ENCODE data around the gene RORB.

RORB gene

GRCh38 chr9:74645007-74645639 is 148.0 kb downstream of the RORB start:
- Histone ChIP-seq H3K27ac (ENCODE audit: low read depth, low read length, severe bottlenecking) (no peak overlapping the region), H3K36me3 (ENCODE audit: control insufficient read depth, insufficient read depth, low read length) (no peaks in the 10 kb centered on the region), H3K9me3 (ENCODE audit: control insufficient read depth, low read length) (no peaks in the 10 kb centered on the region), H3K4me3 (ENCODE audit: extremely low read depth, insufficient read depth, low read length, poor library complexity, severe bottlenecking) (no peak overlapping the region), H3K4me1 (ENCODE audit: control insufficient read depth, insufficient read depth, low read length, poor library complexity, severe bottlenecking) (no peaks in the 10 kb centered on the region)
- WGBS, 2 experiments (ENCODE audit: insufficient coverage in 2 of 2) = no CpG with 5 or more reads among the region's 3 CpGs

- no peaks in the 10 kb centered on the region for H3K9me3 ChIP-seq (ENCODE audit: control insufficient read depth, low read length)
These were observed 156.4 kb downstream of the RORB start for GRCh38 chr9:74653410-74654080.

GRCh38 chr9:74662674-74663073 is 165.5 kb downstream of the RORB start:
- WGBS, 2 experiments (ENCODE audit: insufficient coverage in 2 of 2) = 95% methylated on average over 6 of the region's 8 CpGs; no CpG with 5 or more reads in 1 of the 2 experiments
- Histone ChIP-seq H3K4me1 (ENCODE audit: control insufficient read depth, insufficient read depth, low read length, poor library complexity, severe bottlenecking) (peaks cover 8% of the 10 kb centered on the region), H3K27ac (ENCODE audit: low read depth, low read length, severe bottlenecking) (no peak overlapping the region), H3K9me3 (ENCODE audit: control insufficient read depth, low read length) (no peaks in the 10 kb centered on the region), H3K4me3 (ENCODE audit: extremely low read depth, insufficient read depth, low read length, poor library complexity, severe bottlenecking) (no peak overlapping the region), H3K36me3 (ENCODE audit: control insufficient read depth, insufficient read depth, low read length) (no peaks in the 10 kb centered on the region)

More at GRCh38 chr9:74653410-74654080, 156.4 kb downstream of the RORB start:
- no peak overlapping the region for H3K4me3 ChIP-seq (ENCODE audit: extremely low read depth, insufficient read depth, low read length, poor library complexity, severe bottlenecking)
- 81 to 82% methylated on average over 4 to 8 of the region's 11 CpGs for WGBS, 2 experiments (ENCODE audit: insufficient coverage in 2 of 2)
- no peak overlapping the region for H3K27ac ChIP-seq (ENCODE audit: low read depth, low read length, severe bottlenecking)
- peaks cover 6% of the 10 kb centered on the region for H3K4me1 ChIP-seq (ENCODE audit: control insufficient read depth, insufficient read depth, low read length, poor library complexity, severe bottlenecking)
- H3K36me3 ChIP-seq (ENCODE audit: control insufficient read depth, insufficient read depth, low read length) = no peaks in the 10 kb centered on the region

GRCh38 chr9:74663439-74663838 is 166.3 kb downstream of the RORB start:
- Histone ChIP-seq H3K27ac (ENCODE audit: low read depth, low read length, severe bottlenecking) (no peak overlapping the region), H3K4me1 (ENCODE audit: control insufficient read depth, insufficient read depth, low read length, poor library complexity, severe bottlenecking) (peaks cover 8% of the 10 kb centered on the region), H3K9me3 (ENCODE audit: control insufficient read depth, low read length) (no peaks in the 10 kb centered on the region), H3K36me3 (ENCODE audit: control insufficient read depth, insufficient read depth, low read length) (no peaks in the 10 kb centered on the region), H3K4me3 (ENCODE audit: extremely low read depth, insufficient read depth, low read length, poor library complexity, severe bottlenecking) (no peak overlapping the region)
- 91 to 100% methylated on average over 1 of the region's 1 CpG for WGBS, 2 experiments (ENCODE audit: insufficient coverage in 2 of 2)

GRCh38 chr9:74666625-74667316 is 169.6 kb downstream of the RORB start:
- H3K4me1 ChIP-seq (ENCODE audit: control insufficient read depth, insufficient read depth, low read length, poor library complexity, severe bottlenecking) = peaks cover 8% of the 10 kb centered on the region
- no peak overlapping the region for H3K4me3 ChIP-seq (ENCODE audit: extremely low read depth, insufficient read depth, low read length, poor library complexity, severe bottlenecking)
- 90% methylated on average over 3 of the region's 4 CpGs for WGBS, 2 experiments (ENCODE audit: insufficient coverage in 2 of 2)
- H3K27ac ChIP-seq (ENCODE audit: low read depth, low read length, severe bottlenecking) = no peak overlapping the region
- H3K9me3 ChIP-seq (ENCODE audit: control insufficient read depth, low read length) = no peaks in the 10 kb centered on the region
- no peaks in the 10 kb centered on the region for H3K36me3 ChIP-seq (ENCODE audit: control insufficient read depth, insufficient read depth, low read length)

GRCh38 chr9:74672237-74672636 is 175.1 kb downstream of the RORB start:
- H3K4me3 ChIP-seq (ENCODE audit: extremely low read depth, insufficient read depth, low read length, poor library complexity, severe bottlenecking) = no peak overlapping the region
- no peak overlapping the region for H3K27ac ChIP-seq (ENCODE audit: low read depth, low read length, severe bottlenecking)
- no peaks in the 10 kb centered on the region for H3K4me1 ChIP-seq (ENCODE audit: control insufficient read depth, insufficient read depth, low read length, poor library complexity, severe bottlenecking)
- H3K36me3 ChIP-seq (ENCODE audit: control insufficient read depth, insufficient read depth, low read length) = no peaks in the 10 kb centered on the region
- H3K9me3 ChIP-seq (ENCODE audit: control insufficient read depth, low read length) = no peaks in the 10 kb centered on the region
- WGBS, 2 experiments (ENCODE audit: insufficient coverage in 2 of 2) = no CpG with 5 or more reads among the region's 2 CpGs

- H3K36me3 ChIP-seq (ENCODE audit: control insufficient read depth, insufficient read depth, low read length) = no peaks in the 10 kb centered on the region
- no peaks in the 10 kb centered on the region for H3K9me3 ChIP-seq (ENCODE audit: control insufficient read depth, low read length)
- no peaks in the 10 kb centered on the region for H3K4me1 ChIP-seq (ENCODE audit: control insufficient read depth, insufficient read depth, low read length, poor library complexity, severe bottlenecking)
- H3K27ac ChIP-seq (ENCODE audit: low read depth, low read length, severe bottlenecking) = no peak overlapping the region
- WGBS, 2 experiments (ENCODE audit: insufficient coverage in 2 of 2) = 78 to 81% methylated on average over 4 to 5 of the region's 6 CpGs
- no peak overlapping the region for H3K4me3 ChIP-seq (ENCODE audit: extremely low read depth, insufficient read depth, low read length, poor library complexity, severe bottlenecking)
These were observed 176.9 kb downstream of the RORB start for GRCh38 chr9:74674077-74674476.

- WGBS, 2 experiments (ENCODE audit: insufficient coverage in 2 of 2) = 100% methylated on average over 1 of the region's 3 CpGs
- Histone ChIP-seq H3K4me3 (ENCODE audit: extremely low read depth, insufficient read depth, low read length, poor library complexity, severe bottlenecking) (no peak overlapping the region), H3K27ac (ENCODE audit: low read depth, low read length, severe bottlenecking) (no peak overlapping the region)
These were observed 184.8 kb downstream of the RORB start for GRCh38 chr9:74681906-74682305.

GRCh38 chr9:74683322-74683721 is 186.2 kb downstream of the RORB start:
- Histone ChIP-seq H3K36me3 (ENCODE audit: control insufficient read depth, insufficient read depth, low read length) (no peaks in the 10 kb centered on the region), H3K4me3 (ENCODE audit: extremely low read depth, insufficient read depth, low read length, poor library complexity, severe bottlenecking) (no peak overlapping the region), H3K27ac (ENCODE audit: low read depth, low read length, severe bottlenecking) (no peak overlapping the region), H3K9me3 (ENCODE audit: control insufficient read depth, low read length) (no peaks in the 10 kb centered on the region), H3K4me1 (ENCODE audit: control insufficient read depth, insufficient read depth, low read length, poor library complexity, severe bottlenecking) (peaks cover 5% of the 10 kb centered on the region)
- 95 to 96% methylated on average over 3 to 4 of the region's 4 CpGs for WGBS, 2 experiments (ENCODE audit: insufficient coverage in 2 of 2)

More at GRCh38 chr9:74681906-74682305, 184.8 kb downstream of the RORB start:
- no peaks in the 10 kb centered on the region for H3K9me3 ChIP-seq (ENCODE audit: control insufficient read depth, low read length)
- H3K4me1 ChIP-seq (ENCODE audit: control insufficient read depth, insufficient read depth, low read length, poor library complexity, severe bottlenecking) = peaks cover 5% of the 10 kb centered on the region
- no peaks in the 10 kb centered on the region for H3K36me3 ChIP-seq (ENCODE audit: control insufficient read depth, insufficient read depth, low read length)

- no peaks in the 10 kb centered on the region for H3K9me3 ChIP-seq (ENCODE audit: control insufficient read depth, low read length)
- 93 to 94% methylated on average over 4 to 6 of the region's 8 CpGs for WGBS, 2 experiments (ENCODE audit: insufficient coverage in 2 of 2)
- no peak overlapping the region for H3K27ac ChIP-seq (ENCODE audit: low read depth, low read length, severe bottlenecking)
- H3K4me1 ChIP-seq (ENCODE audit: control insufficient read depth, insufficient read depth, low read length, poor library complexity, severe bottlenecking) = no peaks in the 10 kb centered on the region
- H3K36me3 ChIP-seq (ENCODE audit: control insufficient read depth, insufficient read depth, low read length) = no peaks in the 10 kb centered on the region
- H3K4me3 ChIP-seq (ENCODE audit: extremely low read depth, insufficient read depth, low read length, poor library complexity, severe bottlenecking) = no peak overlapping the region
These were observed 193.9 kb downstream of the RORB start for GRCh38 chr9:74691058-74691457.

Measured in mesodermal cell (in vitro differentiated cells).